Tibial artery (tissue), 4 donors: Measurements from ENCODE around the gene PSMB10.

Experiments
- DNase-seq, 2 donors: peaks; one replicate each; pipeline ENCODE4 v3.0.0-alpha.2; 2019
- H3K27ac ChIP-seq, 2 donors: fragments of 200-600 bp; sonication (generic) in 1 of 2; 1 replicate in 1 of 2; 2 replicates in 1 of 2; pipeline ENCODE4 v1.5.1; 2018 to 2019; ENCODE audit warnings: mild to moderate bottlenecking in 1 of 2
- H3K27me3 ChIP-seq, 2 donors: fragments of 200-600 bp; sonication (generic) in 1 of 2; one replicate each; pipeline versions ENCODE4 v1.5.1 to v1.6.0; 2016 to 2019
- H3K36me3 ChIP-seq, 3 donors: fragments of 200-600 bp; sonication (generic) in 2 of 3; one replicate each; pipeline ENCODE4 v1.5.1; 2016 to 2019; ENCODE audit warnings: mild to moderate bottlenecking in 2 of 3
- H3K4me1 ChIP-seq, 4 donors: fragments of 200-600 bp; sonication (generic) in 2 of 4; 1 replicate in 3 of 4; 2 replicates in 1 of 4; pipeline ENCODE4 v1.5.1; 2016 to 2019
- H3K4me3 ChIP-seq, 2 donors: fragments of 200-600 bp; sonication (generic) in 1 of 2; 1 replicate in 1 of 2; 2 replicates in 1 of 2; pipeline ENCODE4 v1.5.1; 2018 to 2019; ENCODE audit warnings: mild to moderate bottlenecking in 2 of 2
- H3K9me3 ChIP-seq, 3 donors: fragments of 200-600 bp; sonication (generic) in 1 of 3; one replicate each; pipeline ENCODE4 v1.5.1; 2016 to 2019
- CTCF ChIP-seq, 2 experiments: fragments of 200-600 bp in 1 of 2; fragments of 450-650 bp in 1 of 2; IDR thresholded peaks; one replicate each; pipeline ENCODE4 v1.5.1; 2017 to 2019; ENCODE audit warnings: antibody characterized with exemption in 2 of 2, mild to moderate bottlenecking in 1 of 2, moderate library complexity in 1 of 2
- intact Hi-C: fragments of 100-400 bp; cut with DNase I; formaldehyde crosslinking; loops from one replicate; pipeline ENCODE4 v1.15.0; 2023; ENCODE audit warnings: low total_unique reads

The PSMB10 gene

GRCh38 chr16:67892899-67893742, 43.5 kb downstream of the PSMB10 start, which contains the start of gene PSKH1:
PSKH1 (plus strand) TSS chr16:67893254; CDS start chr16:67908750, 15,496 bp downstream.
- Histone ChIP-seq H3K4me3 (peak within 1 kb of the TSS; percentile 82 to 98), H3K9me3 (no peaks in the 10 kb centered on the region), H3K27ac (peak within 1 kb of the TSS; percentile 94 to 99), H3K27me3 (no peaks in the 10 kb centered on the region), H3K4me1 (peaks cover 0 to 50% (median 34%) of the 10 kb centered on the region in 4 donors), H3K36me3 (no peaks in the 10 kb centered on the region)
- intact Hi-C loops = no loop called here
- no peak for TF ChIP-seq CTCF (IDR thresholded peaks at IDR 0.05)
- DNase-seq = peak; percentile 96 to 98

GRCh38 chr16:67892375-67892774, 44.3 kb downstream of the PSMB10 start:
- Histone ChIP-seq H3K4me1 (peaks cover 0 to 42% (median 28%) of the 10 kb centered on the region in 4 donors), H3K36me3 (no peaks in the 10 kb centered on the region), H3K4me3 (peak overlapping the region; percentile 82 to 98), H3K9me3 (no peaks in the 10 kb centered on the region), H3K27ac (peak overlapping the region; percentile 94 to 99), H3K27me3 (no peaks in the 10 kb centered on the region)
- DNase-seq = no peak
- intact Hi-C loops = no loop called here
- no peak for TF ChIP-seq CTCF (IDR thresholded peaks at IDR 0.05)

GRCh38 chr16:67888331-67888730, 48.3 kb downstream of the PSMB10 start:
- DNase-seq = no peak
- TF ChIP-seq CTCF (IDR thresholded peaks at IDR 0.05) = no peak
- no peaks in the 10 kb centered on the region for H3K27me3 ChIP-seq
- H3K4me3 ChIP-seq = no peak overlapping the region
- intact Hi-C loops = loop anchor here (10.0 kb wide), 1 partner anchor 54 kb away; no protein-coding TSS in a partner anchor
- no peaks in the 10 kb centered on the region for H3K9me3 ChIP-seq
- peaks cover 0 to 21% (median 14%) of the 10 kb centered on the region in 4 donors for H3K4me1 ChIP-seq
- no peak overlapping the region for H3K27ac ChIP-seq
- peaks cover 3 to 26% (median 9%) of the 10 kb centered on the region in 3 donors for H3K36me3 ChIP-seq

- H3K4me3 ChIP-seq = no peak overlapping the region
- no peak for DNase-seq
- peaks cover 0 to 23% (median 11%) of the 10 kb centered on the region in 4 donors for H3K4me1 ChIP-seq
- intact Hi-C loops = loop anchor here (10.0 kb wide), 1 partner anchor 52 kb away; no protein-coding TSS in a partner anchor
- H3K27ac ChIP-seq = peak overlapping the region in 1 of 2 donors; percentile 66
- no peaks in the 10 kb centered on the region for H3K27me3 ChIP-seq
- TF ChIP-seq CTCF (IDR thresholded peaks at IDR 0.05) = no peak
- no peaks in the 10 kb centered on the region for H3K9me3 ChIP-seq
- H3K36me3 ChIP-seq = peaks cover 21 to 46% (median 28%) of the 10 kb centered on the region in 3 donors
Measured at GRCh38 chr16:67886387-67886786, 50.3 kb downstream of the PSMB10 start.

- peak overlapping the region in 1 of 2 donors; percentile 66 for H3K27ac ChIP-seq
- H3K4me3 ChIP-seq = no peak overlapping the region
- intact Hi-C loops = loop anchor here (10.0 kb wide), 1 partner anchor 51 kb away; no protein-coding TSS in a partner anchor
- H3K9me3 ChIP-seq = no peaks in the 10 kb centered on the region
- TF ChIP-seq CTCF (IDR thresholded peaks at IDR 0.05) = no peak
- no peaks in the 10 kb centered on the region for H3K27me3 ChIP-seq
- DNase-seq = no peak
- H3K36me3 ChIP-seq = peaks cover 25 to 50% (median 32%) of the 10 kb centered on the region in 3 donors
- peaks cover 0 to 23% (median 11%) of the 10 kb centered on the region in 4 donors for H3K4me1 ChIP-seq
Measured at GRCh38 chr16:67885976-67886375, 50.7 kb downstream of the PSMB10 start.
